Astrocyte (in vitro differentiated cells and primary cell): ENCODE results near the gene MRTFA. TPM values are rescaled to one million over a fixed set of nuclear protein-coding genes. Genes with fewer than 3 reads are reported as not detected.

ENCODE experiments used
- DNase-seq: peaks from one replicate; pipeline ENCODE4 v3.0.0-alpha.2; 2010; ENCODE audit warnings: low read depth
- FAIRE-seq: peaks from 2 replicates; lab custom pipeline; 2011; peaks lifted over from hg19 to GRCh38; lab: Jason Lieb, UNC
- H2AFZ ChIP-seq: 2 replicates; pipeline ENCODE4 v1.6.0; 2012; ENCODE audit warnings: low read depth, low read length, inconsistent platforms
- H3K27ac ChIP-seq: 2 replicates; pipeline ENCODE4 v1.5.1; 2011; ENCODE audit warnings: low read depth, low read length, inconsistent platforms
- H3K27me3 ChIP-seq: 2 replicates; pipeline ENCODE4 v1.6.0; 2011; ENCODE audit warnings: low read length, inconsistent platforms; ENCODE audit not compliant: insufficient read depth
- H3K36me3 ChIP-seq: 2 replicates; pipeline ENCODE4 v1.5.1; 2011; ENCODE audit warnings: low read length, inconsistent platforms; ENCODE audit not compliant: insufficient read depth
- H3K4me1 ChIP-seq: 2 replicates; pipeline ENCODE4 v1.5.1; 2011; ENCODE audit warnings: low read length, inconsistent platforms; ENCODE audit not compliant: insufficient read depth
- H3K4me2 ChIP-seq: 2 replicates; pipeline ENCODE4 v1.6.0; 2012; ENCODE audit warnings: low read length, inconsistent platforms
- H3K4me3 ChIP-seq: 2 replicates; pipeline ENCODE4 v1.5.1; 2011; ENCODE audit warnings: low read depth, mild to moderate bottlenecking, low read length, inconsistent platforms; ENCODE audit not compliant: insufficient read depth
- H3K79me2 ChIP-seq: 2 replicates; pipeline ENCODE4 v1.6.0; 2012; ENCODE audit warnings: mild to moderate bottlenecking, low read length, inconsistent platforms; ENCODE audit not compliant: insufficient read depth
- H3K9ac ChIP-seq: 2 replicates; pipeline ENCODE4 v1.6.0; 2012; ENCODE audit warnings: mild to moderate bottlenecking, low read length, inconsistent platforms
- H3K9me3 ChIP-seq: 2 replicates; pipeline ENCODE4 v1.5.1; 2012; ENCODE audit warnings: low read depth, mild to moderate bottlenecking, low read length, inconsistent platforms; ENCODE audit not compliant: insufficient read depth
- H4K20me1 ChIP-seq: 2 replicates; pipeline ENCODE4 v1.6.0; 2012; ENCODE audit warnings: low read length, inconsistent platforms; ENCODE audit not compliant: insufficient read depth
- H3K27ac Mint-ChIP-seq: one replicate; pipeline ENCODE4 v1.8.0; 2021; ENCODE audit warnings: mild to moderate bottlenecking, mixed read lengths; ENCODE audit not compliant: unreplicated experiment
- H3K27me3 Mint-ChIP-seq: one replicate; pipeline ENCODE4 v1.8.0; 2021; ENCODE audit warnings: low read depth, mixed read lengths; ENCODE audit not compliant: unreplicated experiment
- H3K36me3 Mint-ChIP-seq: one replicate; pipeline ENCODE4 v1.8.0; 2021; ENCODE audit warnings: low read depth, mixed read lengths; ENCODE audit not compliant: unreplicated experiment
- H3K4me1 Mint-ChIP-seq: one replicate; pipeline ENCODE4 v1.8.0; 2021; ENCODE audit warnings: low read depth, mixed read lengths; ENCODE audit not compliant: unreplicated experiment
- H3K4me3 Mint-ChIP-seq: one replicate; pipeline ENCODE4 v1.8.0; 2021; ENCODE audit warnings: mild to moderate bottlenecking, moderate library complexity, mixed read lengths; ENCODE audit not compliant: unreplicated experiment
- H3K9me3 Mint-ChIP-seq: one replicate; pipeline ENCODE4 v1.8.0; 2021; ENCODE audit warnings: mild to moderate bottlenecking, mixed read lengths; ENCODE audit not compliant: unreplicated experiment
- CTCF ChIP-seq: IDR thresholded peaks from 2 replicates; pipeline ENCODE4 v1.5.1; 2011; ENCODE audit warnings: low read depth, mild to moderate bottlenecking, inconsistent platforms, low read length, moderate library complexity; ENCODE audit not compliant: insufficient read depth
- EZH2 ChIP-seq: IDR thresholded peaks from 2 replicates; pipeline ENCODE4 v1.6.1; 2012; ENCODE audit warnings: mild to moderate bottlenecking, low read length, inconsistent platforms; ENCODE audit not compliant: insufficient read depth
- total RNA-seq: library from RNA; stranded (reverse); gene quantifications from 2 replicates; pipeline ENCODE4 v1.2.1, GENCODE V29; 2021

MRTFA gene
- total RNA-seq, 1 donor from 2014 or later, result 74.3 TPM

DNA sequence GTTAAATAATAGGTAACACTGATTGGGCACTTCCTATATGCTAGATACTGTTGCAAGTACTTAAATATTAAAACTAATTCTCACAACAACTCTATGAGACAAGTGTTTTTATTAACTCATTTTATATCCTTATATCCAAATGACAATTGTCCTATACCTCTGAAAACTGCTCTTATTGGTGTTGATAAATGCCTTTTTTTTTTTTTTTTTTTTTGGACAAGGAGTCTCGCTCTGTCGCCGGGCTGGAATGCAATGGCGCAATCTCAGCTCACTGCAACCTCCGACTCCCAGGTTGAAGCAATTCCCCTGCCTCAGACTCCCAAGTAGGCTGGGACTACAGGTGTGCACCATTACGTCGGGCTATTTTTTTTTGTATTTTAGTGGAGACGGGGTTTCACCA lies 41.6 kb downstream of the MRTFA start:
- Histone ChIP-seq H3K9ac (no peak overlapping the region), H3K4me2 (no peak overlapping the region), H3K27ac (no peak overlapping the region), H3K9me3 (no peaks in the 10 kb centered on the region), H4K20me1 (peaks cover 91% of the 10 kb centered on the region), H3K4me1 (peaks cover 18% of the 10 kb centered on the region), H3K79me2 (peaks cover 98% of the 10 kb centered on the region), H3K36me3 (peaks cover 3% of the 10 kb centered on the region), H3K4me3 (no peak overlapping the region), H3K27me3 (no peaks in the 10 kb centered on the region), H2AFZ (no peak overlapping the region)
- H3K4me1 Mint-ChIP-seq, result peaks cover 33% of the 10 kb centered on the region
- no peaks in the 10 kb centered on the region for H3K9me3 Mint-ChIP-seq
- no peaks in the 10 kb centered on the region for H3K36me3 Mint-ChIP-seq
- TF ChIP-seq EZH2 (no peak), CTCF (no peak)
- H3K4me3 Mint-ChIP-seq, result no peak overlapping the region
- DNase-seq (no peak), FAIRE-seq (no peak)
- H3K27me3 Mint-ChIP-seq, result no peaks in the 10 kb centered on the region
- no peak overlapping the region for H3K27ac Mint-ChIP-seq

DNA sequence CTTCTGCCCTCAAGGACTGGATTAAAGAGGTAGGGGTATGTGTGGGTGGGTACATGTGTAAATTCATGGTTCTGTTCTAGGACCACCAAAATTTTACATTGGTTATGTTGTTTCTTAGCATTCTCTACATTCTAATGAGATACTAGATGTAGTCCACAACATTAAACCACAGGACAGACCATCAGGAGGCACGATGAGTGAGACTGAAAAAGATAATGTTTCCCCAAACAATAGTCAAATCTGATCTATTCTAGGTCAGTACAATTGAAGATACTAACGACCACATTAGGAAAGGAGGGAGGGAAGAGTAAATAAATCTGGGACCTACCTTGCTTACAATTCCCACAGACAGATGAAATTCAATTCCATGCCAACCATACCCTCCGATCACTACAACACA lies 42.2 kb downstream of the MRTFA start:
- no peak overlapping the region for H3K4me3 Mint-ChIP-seq
- no peak overlapping the region for H3K4me3 ChIP-seq
- no peaks in the 10 kb centered on the region for H3K27me3 ChIP-seq
- peaks cover 89% of the 10 kb centered on the region for H4K20me1 ChIP-seq
- no peaks in the 10 kb centered on the region for H3K9me3 Mint-ChIP-seq
- no peaks in the 10 kb centered on the region for H3K27me3 Mint-ChIP-seq
- TF ChIP-seq EZH2 (no peak), CTCF (no peak)
- H3K79me2 ChIP-seq, result peaks cover 96% of the 10 kb centered on the region
- FAIRE-seq (no peak), DNase-seq (no peak)
- H2AFZ ChIP-seq, result no peak overlapping the region
- no peak overlapping the region for H3K9ac ChIP-seq
- H3K36me3 Mint-ChIP-seq, result no peaks in the 10 kb centered on the region
- H3K9me3 ChIP-seq, result no peaks in the 10 kb centered on the region
- H3K27ac Mint-ChIP-seq, result no peak overlapping the region
- H3K4me1 Mint-ChIP-seq, result peaks cover 33% of the 10 kb centered on the region
- H3K27ac ChIP-seq, result no peak overlapping the region
- peaks cover 3% of the 10 kb centered on the region for H3K36me3 ChIP-seq
- no peak overlapping the region for H3K4me2 ChIP-seq
- peaks cover 18% of the 10 kb centered on the region for H3K4me1 ChIP-seq

- no peak overlapping the region for H3K4me3 ChIP-seq
- no peaks in the 10 kb centered on the region for H3K27me3 Mint-ChIP-seq
- H2AFZ ChIP-seq, result no peak overlapping the region
- DNase-seq (no peak), FAIRE-seq (no peak)
- H3K36me3 ChIP-seq, result peaks cover 4% of the 10 kb centered on the region
- no peaks in the 10 kb centered on the region for H3K36me3 Mint-ChIP-seq
- no peak overlapping the region for H3K27ac ChIP-seq
- H3K4me1 Mint-ChIP-seq, result peaks cover 33% of the 10 kb centered on the region
- H3K4me2 ChIP-seq, result no peak overlapping the region
- H3K27me3 ChIP-seq, result no peaks in the 10 kb centered on the region
- H3K4me1 ChIP-seq, result peaks cover 17% of the 10 kb centered on the region
- TF ChIP-seq CTCF (no peak), EZH2 (no peak)
- peak overlapping the region; percentile 35 for H3K4me3 Mint-ChIP-seq
- no peaks in the 10 kb centered on the region for H3K9me3 Mint-ChIP-seq
- peaks cover 92% of the 10 kb centered on the region for H4K20me1 ChIP-seq
- H3K27ac Mint-ChIP-seq, result peak overlapping the region; percentile 27
- H3K9ac ChIP-seq, result no peak overlapping the region
- H3K9me3 ChIP-seq, result no peaks in the 10 kb centered on the region
- peaks cover 96% of the 10 kb centered on the region for H3K79me2 ChIP-seq
Observed at GRCh38 chr22:40593460-40594273, 42.9 kb downstream of the MRTFA start.
